Endodermal cell (in vitro differentiated cells): ENCODE results near the gene SPINK2. TPM values are rescaled to one million over a fixed set of nuclear protein-coding genes. Genes with fewer than 3 reads are reported as not detected.

Experiments used
- DNase-seq: peaks from one replicate; pipeline ENCODE4 v3.0.0-alpha.2; 2017
- H3K27ac ChIP-seq: 2 replicates; pipeline ENCODE4 v1.5.1; 2013; ENCODE audit warnings: mild to moderate bottlenecking, low read depth, low read length, moderate library complexity
- H3K27me3 ChIP-seq: 2 replicates; pipeline ENCODE4 v1.6.1; 2013; ENCODE audit warnings: mild to moderate bottlenecking, low read length, moderate library complexity; ENCODE audit not compliant: insufficient read depth, control insufficient read depth, poor library complexity, severe bottlenecking
- H3K36me3 ChIP-seq: 2 replicates; pipeline ENCODE4 v1.7.0; 2013; ENCODE audit warnings: mild to moderate bottlenecking, low read length, moderate library complexity; ENCODE audit not compliant: control insufficient read depth, insufficient read depth
- H3K4me1 ChIP-seq: one replicate; pipeline ENCODE4 v1.7.0; 2013; ENCODE audit warnings: low read length; ENCODE audit not compliant: control insufficient read depth, insufficient read depth
- H3K4me3 ChIP-seq: 2 replicates; pipeline ENCODE4 v1.5.1; 2013; ENCODE audit warnings: mild to moderate bottlenecking, low read length, moderate library complexity
- H3K9ac ChIP-seq: 2 replicates; pipeline ENCODE4 v1.6.1; 2013; ENCODE audit warnings: mild to moderate bottlenecking, low read length, moderate library complexity; ENCODE audit not compliant: poor library complexity, severe bottlenecking; ENCODE audit errors: extremely low read depth
- H3K9me3 ChIP-seq: 2 replicates; pipeline ENCODE4 v1.6.1; 2013; ENCODE audit warnings: mild to moderate bottlenecking, low read length, moderate library complexity; ENCODE audit not compliant: control insufficient read depth
- H3K27ac Mint-ChIP-seq: 2 replicates; pipeline ENCODE4 v1.8.0; 2020; ENCODE audit warnings: mixed read lengths
- H3K27me3 Mint-ChIP-seq: 2 replicates; pipeline ENCODE4 v1.8.0; 2021; ENCODE audit warnings: mild to moderate bottlenecking, mixed read lengths; ENCODE audit not compliant: insufficient read depth
- H3K36me3 Mint-ChIP-seq: 2 replicates; pipeline ENCODE4 v1.8.0; 2020; ENCODE audit warnings: low read depth, mixed read lengths
- H3K4me1 Mint-ChIP-seq: 2 replicates; pipeline ENCODE4 v1.8.0; 2020; ENCODE audit warnings: mixed read lengths
- H3K4me3 Mint-ChIP-seq: 2 replicates; pipeline ENCODE4 v1.8.0; 2020; ENCODE audit warnings: mild to moderate bottlenecking, moderate library complexity, mixed read lengths
- H3K9me3 Mint-ChIP-seq: 2 replicates; pipeline ENCODE4 v1.8.0; 2020; ENCODE audit warnings: mild to moderate bottlenecking, mixed read lengths
- WGBS, 2 experiments: methylation state at CpG; one replicate each; pipeline versions ENCODE4 v1.1.5 to v1.1.7; 2013; ENCODE audit warnings: missing lambda C conversion rate in 2 of 2, mixed read lengths in 1 of 2; ENCODE audit not compliant: insufficient coverage in 1 of 2, insufficient read length in 1 of 2; 5-methylcytosine and 5-hydroxymethylcytosine counted together
- total RNA-seq, 2 donors: library from RNA; stranded (reverse); fragmentation: NEBNext Ultra II Directional in 1 of 2; extraction: Animal tissue kit (Norgen Biotek cat#: 25700) in 1 of 2; gene quantifications; 2 replicates in 1 of 2; 3 replicates in 1 of 2; pipeline ENCODE4 v1.2.1, GENCODE V29; 2021
- TF ChIP-seq, protein P1 (sequence below): fragments of 200-600 bp; sonication (generic); conservative IDR thresholded peaks from 2 replicates; pipeline ENCODE4 v1.5.0; 2021; ENCODE audit warnings: antibody characterized with exemption, mild to moderate bottlenecking

SPINK2 gene
- total RNA-seq, 2 donors from 2014 or later: 0.59 to 0.62 TPM

- H3K4me3 Mint-ChIP-seq: no peak overlapping the region
- Histone ChIP-seq H3K4me1 (no peaks in the 10 kb centered on the region), H3K27me3 (no peaks in the 10 kb centered on the region), H3K9me3 (no peaks in the 10 kb centered on the region), H3K36me3 (no peaks in the 10 kb centered on the region), H3K4me3 (no peak overlapping the region), H3K9ac (no peak overlapping the region), H3K27ac (no peak overlapping the region)
- no peaks in the 10 kb centered on the region for H3K36me3 Mint-ChIP-seq
- peaks cover 5% of the 10 kb centered on the region for H3K27me3 Mint-ChIP-seq
- H3K4me1 Mint-ChIP-seq: no peaks in the 10 kb centered on the region
- 92 to 99% methylated on average over 2 of the region's 2 CpGs for WGBS, 2 experiments
- H3K9me3 Mint-ChIP-seq: no peaks in the 10 kb centered on the region
- DNase-seq: no peak
- H3K27ac Mint-ChIP-seq: no peak overlapping the region
- TF ChIP-seq, protein P1, sequence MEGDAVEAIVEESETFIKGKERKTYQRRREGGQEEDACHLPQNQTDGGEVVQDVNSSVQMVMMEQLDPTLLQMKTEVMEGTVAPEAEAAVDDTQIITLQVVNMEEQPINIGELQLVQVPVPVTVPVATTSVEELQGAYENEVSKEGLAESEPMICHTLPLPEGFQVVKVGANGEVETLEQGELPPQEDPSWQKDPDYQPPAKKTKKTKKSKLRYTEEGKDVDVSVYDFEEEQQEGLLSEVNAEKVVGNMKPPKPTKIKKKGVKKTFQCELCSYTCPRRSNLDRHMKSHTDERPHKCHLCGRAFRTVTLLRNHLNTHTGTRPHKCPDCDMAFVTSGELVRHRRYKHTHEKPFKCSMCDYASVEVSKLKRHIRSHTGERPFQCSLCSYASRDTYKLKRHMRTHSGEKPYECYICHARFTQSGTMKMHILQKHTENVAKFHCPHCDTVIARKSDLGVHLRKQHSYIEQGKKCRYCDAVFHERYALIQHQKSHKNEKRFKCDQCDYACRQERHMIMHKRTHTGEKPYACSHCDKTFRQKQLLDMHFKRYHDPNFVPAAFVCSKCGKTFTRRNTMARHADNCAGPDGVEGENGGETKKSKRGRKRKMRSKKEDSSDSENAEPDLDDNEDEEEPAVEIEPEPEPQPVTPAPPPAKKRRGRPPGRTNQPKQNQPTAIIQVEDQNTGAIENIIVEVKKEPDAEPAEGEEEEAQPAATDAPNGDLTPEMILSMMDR: no peak
Observed at GRCh38 chr4:56857601-56858309, 36.3 kb upstream of the SPINK2 start.

- Mint-ChIP-seq H3K4me3 (no peak overlapping the region), H3K27me3 (peaks cover 5% of the 10 kb centered on the region), H3K4me1 (no peaks in the 10 kb centered on the region), H3K36me3 (no peaks in the 10 kb centered on the region), H3K27ac (no peak overlapping the region), H3K9me3 (no peaks in the 10 kb centered on the region)
- TF ChIP-seq, protein P1: no peak
- no peaks in the 10 kb centered on the region for H3K9me3 ChIP-seq
- no peak for DNase-seq
- WGBS, 2 experiments: 90 to 96% methylated on average over 4 to 5 of the region's 5 CpGs
- H3K4me1 ChIP-seq: no peaks in the 10 kb centered on the region
- no peak overlapping the region for H3K27ac ChIP-seq
- H3K27me3 ChIP-seq: no peaks in the 10 kb centered on the region
- no peak overlapping the region for H3K4me3 ChIP-seq
- no peak overlapping the region for H3K9ac ChIP-seq
- no peaks in the 10 kb centered on the region for H3K36me3 ChIP-seq
Observed at GRCh38 chr4:56856656-56857055, 35.2 kb upstream of the SPINK2 start.

- Histone ChIP-seq H3K27me3 (no peaks in the 10 kb centered on the region), H3K9me3 (no peaks in the 10 kb centered on the region), H3K9ac (no peak overlapping the region), H3K4me3 (no peak overlapping the region), H3K4me1 (no peaks in the 10 kb centered on the region), H3K27ac (no peak overlapping the region), H3K36me3 (no peaks in the 10 kb centered on the region)
- H3K4me1 Mint-ChIP-seq: no peaks in the 10 kb centered on the region
- H3K27me3 Mint-ChIP-seq: peaks cover 35% of the 10 kb centered on the region
- WGBS, 2 experiments: 83 to 95% methylated on average over 1 of the region's 1 CpG
- H3K4me3 Mint-ChIP-seq: no peak overlapping the region
- H3K36me3 Mint-ChIP-seq: no peaks in the 10 kb centered on the region
- H3K9me3 Mint-ChIP-seq: no peaks in the 10 kb centered on the region
- no peak for DNase-seq
- TF ChIP-seq, protein P1: no peak
- H3K27ac Mint-ChIP-seq: no peak overlapping the region
Observed at GRCh38 chr4:56850910-56851309, 29.4 kb upstream of the SPINK2 start.
